GM18868 (cell line): ENCODE measurements around the gene MFAP1.
A peak's percentile ranks its signal among the peaks of the same experiment; 100 is the strongest.
"Not testable (repeated sequence)": the region's sequence is repeated elsewhere in the genome, so short reads cannot be mapped to it uniquely, and the experiment has no call there.

Experiments
- ATAC-seq: cut with Tn5 transposase; IDR thresholded peaks from one replicate; pipeline ENCODE4 v1.9.1; 2021; ENCODE audit warnings: mild to moderate bottlenecking, moderate library complexity; ENCODE audit not compliant: unreplicated experiment

Gene MFAP1

GRCh38 chr15:43825305-43825704 lies 815 bp upstream of the MFAP1 start:
- ATAC-seq, result not testable (repeated sequence)

- no peak for ATAC-seq
Measured at GRCh38 chr15:43821505-43821904, 3.0 kb downstream of the MFAP1 start.

GRCh38 chr15:43815064-43815463 lies 9.4 kb downstream of the MFAP1 start:
- not testable (repeated sequence) for ATAC-seq

- peak; percentile 83 for ATAC-seq
Measured at GRCh38 chr15:43808960-43809678, 15.4 kb downstream of the MFAP1 start.

- ATAC-seq, result peak; percentile 4
Measured at GRCh38 chr15:43808435-43808950, 16.0 kb downstream of the MFAP1 start.

GRCh38 chr15:43802676-43803075 lies 21.8 kb downstream of the MFAP1 start:
- ATAC-seq, result not testable (repeated sequence)

GRCh38 chr15:43800286-43801141 lies 24.0 kb downstream of the MFAP1 start, which contains the start of gene HYPK:
Gene HYPK (plus strand): TSS chr15:43800599. CDS start chr15:43800623, 24 bp downstream.
- peak; percentile 76 for ATAC-seq

- no peak for ATAC-seq
Measured at GRCh38 chr15:43799945-43800285, 24.6 kb downstream of the MFAP1 start, which contains the start of gene SERINC4. Gene SERINC4 (minus strand): TSS chr15:43800220. CDS start chr15:43799986, 234 bp downstream.

GRCh38 chr15:43799209-43799944 lies 25.1 kb downstream of the MFAP1 start:
- peak; percentile 39 for ATAC-seq

- ATAC-seq, result no peak
Measured at GRCh38 chr15:43796566-43796965, 27.9 kb downstream of the MFAP1 start.

- ATAC-seq, result no peak
Measured at GRCh38 chr15:43795997-43796396, 28.5 kb downstream of the MFAP1 start.

GRCh38 chr15:43795197-43795596 lies 29.3 kb downstream of the MFAP1 start:
- ATAC-seq, result no peak

GRCh38 chr15:43794269-43795037 lies 30.0 kb downstream of the MFAP1 start:
- ATAC-seq, result no peak

- ATAC-seq, result no peak
Measured at GRCh38 chr15:43793647-43794046, 30.8 kb downstream of the MFAP1 start.

GRCh38 chr15:43792761-43793476 lies 31.6 kb downstream of the MFAP1 start:
- ATAC-seq, result no peak

GRCh38 chr15:43791993-43792760 lies 32.3 kb downstream of the MFAP1 start, which contains the start of gene SERF2:
Gene SERF2 (plus strand): TSS chr15:43792320. CDS start chr15:43792377, 57 bp downstream.
- peak; percentile 85 for ATAC-seq

- ATAC-seq, result no peak
Measured at GRCh38 chr15:43789409-43789808, 35.1 kb downstream of the MFAP1 start.

GRCh38 chr15:43779016-43779415 lies 45.5 kb downstream of the MFAP1 start:
- no peak for ATAC-seq
